Measurements from ENCODE around the gene SLCO1B1.
"Not testable (repeated sequence)": the region's sequence is repeated elsewhere in the genome, so short reads cannot be mapped to it uniquely, and the experiment has no call there.

SLCO1B1 gene

GRCh38 chr12:21165048-21165447 is 34.1 kb downstream of the SLCO1B1 start:
- Histone ChIP-seq H3K9me3 (ENCODE audit: control extremely low read depth in 1 of 5, control insufficient read depth in 4 of 5, insufficient read depth in 2 of 5, low read depth in 1 of 5, low read length in 4 of 5) (no peaks in the 10 kb centered on the region), H3K27me3 (replicated peaks in 2 of 5; ENCODE audit: control insufficient read depth in 4 of 5, insufficient read depth in 5 of 5, low read length in 4 of 5) (no peaks in the 10 kb centered on the region), H3K36me3 (ENCODE audit: control insufficient read depth in 4 of 4, insufficient read depth in 4 of 4, low read length in 3 of 4) (no peaks in the 10 kb centered on the region), H3K4me1 (ENCODE audit: control extremely low read depth in 1 of 4, control insufficient read depth in 4 of 4, insufficient read depth in 4 of 4, low read length in 3 of 4) (no peaks in the 10 kb centered on the region), H3K27ac (ENCODE audit: insufficient read depth in 1 of 2, low read depth in 1 of 2, low read length in 2 of 2, poor library complexity in 1 of 2, severe bottlenecking in 2 of 2) (no peak overlapping the region), H3K4me3 (ENCODE audit: control insufficient read depth in 1 of 7, extremely low read depth in 1 of 7, insufficient read depth in 4 of 7, low read depth in 2 of 7, low read length in 6 of 7) (no peak overlapping the region)
- CTCF ChIA-PET, result no interaction called here
- WGBS (ENCODE audit: insufficient coverage), result 100% methylated on average over 1 of the region's 4 CpGs
- DNase-seq, result no peak
- POLR2A ChIA-PET, result no interaction called here

GRCh38 chr12:21169878-21170472 is 39.0 kb downstream of the SLCO1B1 start:
- ChIA-PET POLR2A (no interaction called here), CTCF (no interaction called here)
- no peak overlapping the region for H3K27ac ChIP-seq (ENCODE audit: insufficient read depth in 1 of 2, low read depth in 1 of 2, low read length in 2 of 2, poor library complexity in 1 of 2, severe bottlenecking in 2 of 2)
- H3K4me3 ChIP-seq (ENCODE audit: control insufficient read depth in 1 of 7, extremely low read depth in 1 of 7, insufficient read depth in 4 of 7, low read depth in 2 of 7, low read length in 6 of 7), result no peak overlapping the region
- no peaks in the 10 kb centered on the region for H3K9me3 ChIP-seq (ENCODE audit: control extremely low read depth in 1 of 5, control insufficient read depth in 4 of 5, insufficient read depth in 2 of 5, low read depth in 1 of 5, low read length in 4 of 5)
- no peaks in the 10 kb centered on the region for H3K36me3 ChIP-seq (ENCODE audit: control insufficient read depth in 4 of 4, insufficient read depth in 4 of 4, low read length in 3 of 4)
- DNase-seq, result peak; percentile 28 to 58 (median 40)
- 100% methylated on average over 1 of the region's 3 CpGs for WGBS (ENCODE audit: insufficient coverage)
- no peaks in the 10 kb centered on the region for H3K4me1 ChIP-seq (ENCODE audit: control extremely low read depth in 1 of 4, control insufficient read depth in 4 of 4, insufficient read depth in 4 of 4, low read length in 3 of 4)
- no peaks in the 10 kb centered on the region for H3K27me3 ChIP-seq (replicated peaks in 2 of 5; ENCODE audit: control insufficient read depth in 4 of 5, insufficient read depth in 5 of 5, low read length in 4 of 5)

GRCh38 chr12:21172079-21172478 is 41.1 kb downstream of the SLCO1B1 start:
- Histone ChIP-seq H3K27me3 (replicated peaks in 2 of 5; ENCODE audit: control insufficient read depth in 4 of 5, insufficient read depth in 5 of 5, low read length in 4 of 5) (no peaks in the 10 kb centered on the region), H3K9me3 (ENCODE audit: control extremely low read depth in 1 of 5, control insufficient read depth in 4 of 5, insufficient read depth in 2 of 5, low read depth in 1 of 5, low read length in 4 of 5) (no peaks in the 10 kb centered on the region), H3K4me1 (ENCODE audit: control extremely low read depth in 1 of 4, control insufficient read depth in 4 of 4, insufficient read depth in 4 of 4, low read length in 3 of 4) (no peaks in the 10 kb centered on the region), H3K27ac (ENCODE audit: insufficient read depth in 1 of 2, low read depth in 1 of 2, low read length in 2 of 2, poor library complexity in 1 of 2, severe bottlenecking in 2 of 2) (no peak overlapping the region), H3K36me3 (ENCODE audit: control insufficient read depth in 4 of 4, insufficient read depth in 4 of 4, low read length in 3 of 4) (no peaks in the 10 kb centered on the region), H3K4me3 (ENCODE audit: control insufficient read depth in 1 of 7, extremely low read depth in 1 of 7, insufficient read depth in 4 of 7, low read depth in 2 of 7, low read length in 6 of 7) (no peak overlapping the region)
- WGBS (ENCODE audit: insufficient coverage), result no CpG with 5 or more reads among the region's 1 CpG
- CTCF ChIA-PET, result interaction anchor here (0.9 kb wide), 1 partner anchor 1485 kb away, joined by 3 read pairs; no protein-coding TSS in a partner anchor
- POLR2A ChIA-PET, result no interaction called here
- no peak for DNase-seq

DNA sequence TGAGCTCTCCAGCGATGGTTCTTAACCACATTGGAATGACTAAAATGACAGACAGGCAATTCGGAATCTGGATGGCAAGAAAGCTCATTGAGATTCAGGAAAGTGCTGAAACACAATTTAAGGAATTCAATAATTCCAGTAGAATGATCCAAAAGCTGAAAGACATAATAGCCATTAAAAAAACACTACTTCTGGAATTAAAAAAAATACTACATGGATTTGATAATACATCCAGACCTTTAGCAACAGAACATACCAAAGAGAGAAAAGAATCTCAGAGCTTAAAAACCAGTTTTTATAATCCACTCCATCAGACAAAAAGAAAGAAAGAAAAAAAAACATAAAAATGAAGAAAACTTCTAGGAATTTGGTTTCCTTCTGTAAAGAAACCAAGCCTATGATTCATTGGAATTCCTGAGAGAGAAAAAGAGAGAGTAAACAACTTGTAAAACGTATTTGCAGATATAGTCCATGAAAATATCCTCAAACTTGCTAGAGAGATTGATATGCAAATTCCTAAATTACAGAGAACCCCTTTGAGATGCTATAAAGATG is 52.8 kb downstream of the SLCO1B1 start:
- 85% methylated on average over 2 of the region's 3 CpGs for WGBS (ENCODE audit: insufficient coverage)
- H3K9me3 ChIP-seq (ENCODE audit: control extremely low read depth in 1 of 5, control insufficient read depth in 4 of 5, insufficient read depth in 2 of 5, low read depth in 1 of 5, low read length in 4 of 5), result no peaks in the 10 kb centered on the region
- no peaks in the 10 kb centered on the region for H3K36me3 ChIP-seq (ENCODE audit: control insufficient read depth in 4 of 4, insufficient read depth in 4 of 4, low read length in 3 of 4)
- POLR2A ChIA-PET, result no interaction called here
- no peak overlapping the region for H3K4me3 ChIP-seq (ENCODE audit: control insufficient read depth in 1 of 7, extremely low read depth in 1 of 7, insufficient read depth in 4 of 7, low read depth in 2 of 7, low read length in 6 of 7)
- CTCF ChIA-PET, result no interaction called here
- H3K27ac ChIP-seq (ENCODE audit: insufficient read depth in 1 of 2, low read depth in 1 of 2, low read length in 2 of 2, poor library complexity in 1 of 2, severe bottlenecking in 2 of 2), result no peak overlapping the region
- no peaks in the 10 kb centered on the region for H3K27me3 ChIP-seq (replicated peaks in 2 of 5; ENCODE audit: control insufficient read depth in 4 of 5, insufficient read depth in 5 of 5, low read length in 4 of 5)
- no peak for DNase-seq
- H3K4me1 ChIP-seq (ENCODE audit: control extremely low read depth in 1 of 4, control insufficient read depth in 4 of 4, insufficient read depth in 4 of 4, low read length in 3 of 4), result no peaks in the 10 kb centered on the region

DNA sequence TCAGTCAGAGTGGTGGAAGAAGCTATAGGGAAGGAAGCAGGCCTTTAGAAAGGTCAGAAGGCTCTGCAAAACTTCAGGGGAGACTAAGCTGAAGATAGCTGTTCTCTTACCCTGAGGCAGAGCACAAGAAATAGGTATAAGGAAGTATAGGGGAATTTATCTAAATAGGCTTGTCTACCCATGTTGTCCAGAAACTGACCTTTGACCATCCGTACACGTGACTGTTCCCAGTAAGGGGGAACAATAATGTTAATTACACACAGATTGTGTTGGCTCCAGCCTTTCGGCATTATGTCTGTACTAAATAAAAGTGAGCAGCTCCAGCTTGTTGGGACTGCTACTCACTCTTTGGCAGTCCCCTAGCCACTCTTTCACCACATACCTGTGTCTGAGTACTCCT is 59.0 kb downstream of the SLCO1B1 start:
- WGBS (ENCODE audit: insufficient coverage), result 94% methylated on average over 3 of the region's 3 CpGs
- Histone ChIP-seq H3K36me3 (ENCODE audit: control insufficient read depth in 4 of 4, insufficient read depth in 4 of 4, low read length in 3 of 4) (no peaks in the 10 kb centered on the region), H3K9me3 (ENCODE audit: control extremely low read depth in 1 of 5, control insufficient read depth in 4 of 5, insufficient read depth in 2 of 5, low read depth in 1 of 5, low read length in 4 of 5) (no peaks in the 10 kb centered on the region), H3K4me3 (ENCODE audit: control insufficient read depth in 1 of 7, extremely low read depth in 1 of 7, insufficient read depth in 4 of 7, low read depth in 2 of 7, low read length in 6 of 7) (no peak overlapping the region), H3K27ac (ENCODE audit: insufficient read depth in 1 of 2, low read depth in 1 of 2, low read length in 2 of 2, poor library complexity in 1 of 2, severe bottlenecking in 2 of 2) (no peak overlapping the region), H3K4me1 (ENCODE audit: control extremely low read depth in 1 of 4, control insufficient read depth in 4 of 4, insufficient read depth in 4 of 4, low read length in 3 of 4) (no peaks in the 10 kb centered on the region), H3K27me3 (replicated peaks in 2 of 5; ENCODE audit: control insufficient read depth in 4 of 5, insufficient read depth in 5 of 5, low read length in 4 of 5) (no peaks in the 10 kb centered on the region)
- ChIA-PET CTCF (no interaction called here), POLR2A (no interaction called here)
- DNase-seq, result no peak

DNA sequence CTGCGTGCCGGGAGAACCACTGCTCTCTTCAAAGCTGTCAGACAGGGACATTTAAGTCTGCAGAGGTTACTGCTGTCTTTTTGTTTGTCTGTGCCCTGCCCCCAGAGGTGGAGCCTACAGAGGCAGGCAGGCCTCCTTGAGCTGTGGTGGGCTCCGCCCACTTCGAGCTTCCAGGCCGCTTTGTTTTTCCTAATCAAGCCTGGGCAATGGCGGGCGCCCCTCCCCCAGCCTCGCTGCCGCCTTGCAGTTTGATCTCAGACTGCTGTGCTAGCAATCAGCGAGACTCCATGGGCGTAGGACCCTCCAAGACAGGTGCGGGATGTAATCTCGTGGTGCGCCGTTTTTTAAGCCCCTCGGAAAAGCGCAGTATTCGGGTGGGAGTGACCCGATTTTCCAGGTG is 83.4 kb downstream of the SLCO1B1 start:
- H3K27me3 ChIP-seq (replicated peaks in 2 of 5; ENCODE audit: control insufficient read depth in 4 of 5, insufficient read depth in 5 of 5, low read length in 4 of 5); DNase-seq; H3K9me3 ChIP-seq (ENCODE audit: control extremely low read depth in 1 of 5, control insufficient read depth in 4 of 5, insufficient read depth in 2 of 5, low read depth in 1 of 5, low read length in 4 of 5); H3K36me3 ChIP-seq (ENCODE audit: control insufficient read depth in 4 of 4, insufficient read depth in 4 of 4, low read length in 3 of 4); H3K4me1 ChIP-seq (ENCODE audit: control extremely low read depth in 1 of 4, control insufficient read depth in 4 of 4, insufficient read depth in 4 of 4, low read length in 3 of 4); CTCF ChIA-PET; H3K4me3 ChIP-seq (ENCODE audit: control insufficient read depth in 1 of 7, extremely low read depth in 1 of 7, insufficient read depth in 4 of 7, low read depth in 2 of 7, low read length in 6 of 7); H3K27ac ChIP-seq (ENCODE audit: insufficient read depth in 1 of 2, low read depth in 1 of 2, low read length in 2 of 2, poor library complexity in 1 of 2, severe bottlenecking in 2 of 2); POLR2A ChIA-PET: not testable (repeated sequence)
- 91% methylated on average over 4 of the region's 19 CpGs for WGBS (ENCODE audit: insufficient coverage)

- ChIA-PET CTCF (no interaction called here), POLR2A (no interaction called here)
- H3K4me1 ChIP-seq (ENCODE audit: control extremely low read depth in 1 of 4, control insufficient read depth in 4 of 4, insufficient read depth in 4 of 4, low read length in 3 of 4), result no peaks in the 10 kb centered on the region
- no peaks in the 10 kb centered on the region for H3K27me3 ChIP-seq (replicated peaks in 2 of 5; ENCODE audit: control insufficient read depth in 4 of 5, insufficient read depth in 5 of 5, low read length in 4 of 5)
- H3K9me3 ChIP-seq (ENCODE audit: control extremely low read depth in 1 of 5, control insufficient read depth in 4 of 5, insufficient read depth in 2 of 5, low read depth in 1 of 5, low read length in 4 of 5), result peaks cover 0 to 1% (median 0%) of the 10 kb centered on the region in 5 experiments
- 71% methylated on average over 2 of the region's 2 CpGs for WGBS (ENCODE audit: insufficient coverage)
- H3K36me3 ChIP-seq (ENCODE audit: control insufficient read depth in 4 of 4, insufficient read depth in 4 of 4, low read length in 3 of 4), result no peaks in the 10 kb centered on the region
- H3K4me3 ChIP-seq (ENCODE audit: control insufficient read depth in 1 of 7, extremely low read depth in 1 of 7, insufficient read depth in 4 of 7, low read depth in 2 of 7, low read length in 6 of 7), result no peak overlapping the region
- no peak for DNase-seq
- no peak overlapping the region for H3K27ac ChIP-seq (ENCODE audit: insufficient read depth in 1 of 2, low read depth in 1 of 2, low read length in 2 of 2, poor library complexity in 1 of 2, severe bottlenecking in 2 of 2)
Measured at GRCh38 chr12:21219206-21219605, 88.2 kb downstream of the SLCO1B1 start.
